Left lung (tissue), 10 donors: ENCODE data around the gene GLIS1. TPM values are rescaled to one million over a fixed set of nuclear protein-coding genes. Genes with fewer than 3 reads are reported as not detected.

Experiments used
- ATAC-seq: fragments of 200-7000 bp; cut with Tn5 transposase; one replicate; pipeline ENCODE4 v1.9.1; 2020; ENCODE audit warnings: moderate library complexity
- DNase-seq, 4 donors: peaks; one replicate each; pipeline ENCODE4 v3.0.0-alpha.2; 2013 to 2020
- H3K27ac ChIP-seq, 2 donors: fragments of 200-600 bp; sonication (generic) in 1 of 2; one replicate each; pipeline versions ENCODE4 v1.5.0 to v1.8.0; 2020 to 2021
- H3K27me3 ChIP-seq, 2 donors: fragments of 200-600 bp; sonication (generic) in 1 of 2; one replicate each; pipeline versions ENCODE4 v1.5.0 to v1.8.0; 2020 to 2021
- H3K36me3 ChIP-seq, 2 donors: fragments of 200-600 bp; sonication (generic) in 1 of 2; one replicate each; pipeline versions ENCODE4 v1.5.0 to v1.8.0; 2020 to 2021
- H3K4me1 ChIP-seq, 2 donors: fragments of 200-600 bp; one replicate each; pipeline ENCODE4 v1.8.0; 2021
- H3K4me3 ChIP-seq, 2 donors: fragments of 200-600 bp; sonication (generic) in 1 of 2; one replicate each; pipeline versions ENCODE4 v1.5.0 to v1.8.0; 2020 to 2021; ENCODE audit warnings: mild to moderate bottlenecking in 1 of 2
- H3K9me3 ChIP-seq, 2 donors: fragments of 200-600 bp; sonication (generic) in 1 of 2; one replicate each; pipeline versions ENCODE4 v1.5.0 to v1.8.0; 2020 to 2021
- CTCF ChIP-seq, 2 donors: fragments of 200-600 bp; sonication (generic) in 1 of 2; IDR thresholded peaks; one replicate each; pipeline versions ENCODE4 v1.5.0 to v1.8.0; 2021; ENCODE audit warnings: antibody characterized with exemption in 2 of 2
- intact Hi-C, 2 donors: fragments of 100-400 bp; cut with DNase I; formaldehyde crosslinking; loops; one replicate each; pipeline versions ENCODE4 v1.11.2 to v1.14.2; 2022
- polyA plus RNA-seq, 6 donors: library from polyadenylated mRNA; unstranded; fragments of 120-200 nt; gene quantifications; one replicate each; pipeline ENCODE4 v1.2.1, GENCODE V29; 2013; ENCODE audit not compliant: insufficient read length in 6 of 6
- total RNA-seq, 2 donors: library from RNA; stranded (reverse); fragmentation: NEBNext Ultra II Directional; extraction: Animal tissue kit (Norgen Biotek cat#: 25700); gene quantifications; one replicate each; pipeline ENCODE4 v1.2.1, GENCODE V29; 2021
- donor health status: DM: no; HTN: yes; CAD: no.
- donor health status: DM: no; HTN: no; CAD: no.

GLIS1 gene
- total and polyA plus RNA-seq, 8 donors = 0.06 to 0.16 (median 0.12) TPM; not detected in 4

DNA sequence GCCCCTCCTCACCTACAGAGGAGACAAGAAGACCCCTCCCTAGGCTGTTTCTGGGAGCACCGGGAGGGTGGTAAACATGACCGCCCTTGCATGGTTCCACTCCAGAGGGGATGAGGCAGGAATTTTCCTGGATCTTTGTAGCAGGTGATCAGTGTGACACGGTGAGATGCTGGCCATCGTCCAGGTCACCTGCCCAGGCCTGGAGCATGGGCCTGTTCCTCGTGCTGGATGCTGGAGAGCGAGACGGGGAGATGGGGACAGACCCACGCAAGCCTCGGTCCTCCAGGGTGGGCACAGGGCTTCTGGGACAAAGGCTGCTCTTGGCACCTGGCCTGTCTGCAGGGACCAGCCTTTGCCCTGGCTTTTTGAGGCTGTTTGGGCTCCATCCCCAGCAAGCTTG is 233.6 kb downstream of the GLIS1 start:
- intact Hi-C loops = no loop called here
- DNase-seq (no peak), ATAC-seq (no peak)
- no peak overlapping the region for H3K4me3 ChIP-seq
- no peaks in the 10 kb centered on the region for H3K36me3 ChIP-seq
- H3K4me1 ChIP-seq = no peaks in the 10 kb centered on the region
- H3K9me3 ChIP-seq = no peaks in the 10 kb centered on the region
- no peak for TF ChIP-seq CTCF (IDR thresholded peaks at IDR 0.05)
- H3K27me3 ChIP-seq = peaks cover 0 to 32% of the 10 kb centered on the region in 2 donors
- no peak overlapping the region for H3K27ac ChIP-seq

GRCh38 chr1:53504901-53505300 is 234.1 kb downstream of the GLIS1 start:
- ATAC-seq = no peak
- DNase-seq = no peak
- Histone ChIP-seq H3K9me3 (no peaks in the 10 kb centered on the region), H3K27ac (no peak overlapping the region), H3K4me3 (no peak overlapping the region), H3K4me1 (no peaks in the 10 kb centered on the region), H3K27me3 (peaks cover 0 to 37% of the 10 kb centered on the region in 2 donors), H3K36me3 (no peaks in the 10 kb centered on the region)
- no peak for TF ChIP-seq CTCF (IDR thresholded peaks at IDR 0.05)
- intact Hi-C loops = no loop called here

DNA sequence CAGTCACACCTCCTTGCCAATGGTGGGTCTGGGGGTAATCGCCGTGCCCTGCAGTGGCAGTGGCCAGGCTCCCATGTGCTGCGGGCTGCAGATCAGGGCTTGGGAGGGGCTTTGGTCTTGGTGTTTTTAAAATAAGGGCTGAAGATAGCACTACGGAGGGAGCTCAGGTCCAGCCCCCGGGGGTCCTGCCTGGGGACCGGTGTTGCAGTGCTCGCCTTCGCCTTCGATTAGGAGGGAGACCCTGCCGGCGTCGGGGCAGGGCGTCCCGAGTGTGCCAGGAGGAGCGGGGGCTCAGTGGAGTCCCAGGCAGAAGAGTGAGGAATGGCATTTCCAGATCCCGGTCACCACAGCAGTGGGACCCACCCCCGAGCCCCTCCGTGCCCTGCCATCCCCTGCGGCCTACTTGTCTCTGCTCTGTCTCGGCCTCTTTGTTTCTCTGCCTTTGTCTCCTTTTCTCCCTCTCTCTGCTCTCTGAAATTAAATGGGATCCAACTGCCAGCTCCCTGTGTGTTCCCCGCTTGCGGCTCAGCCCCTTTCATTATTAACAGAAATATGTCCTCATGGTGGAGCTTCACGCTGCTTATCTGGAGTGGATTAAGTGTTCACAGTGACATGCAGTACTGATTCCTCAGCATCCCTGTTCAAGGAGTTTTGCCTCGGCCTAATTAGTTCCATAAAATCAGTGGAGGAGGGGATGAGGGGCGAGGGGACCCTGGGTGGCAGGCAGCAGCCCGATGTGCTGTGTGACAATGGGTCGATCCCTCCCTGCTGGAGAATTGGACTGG is 235.3 kb downstream of the GLIS1 start:
- TF ChIP-seq CTCF (IDR thresholded peaks at IDR 0.05) = no peak
- Histone ChIP-seq H3K4me1 (no peaks in the 10 kb centered on the region), H3K9me3 (no peaks in the 10 kb centered on the region), H3K27me3 (peaks cover 0 to 39% of the 10 kb centered on the region in 2 donors), H3K4me3 (no peak overlapping the region), H3K27ac (no peak overlapping the region), H3K36me3 (no peaks in the 10 kb centered on the region)
- intact Hi-C loops = no loop called here
- no peak for DNase-seq
- ATAC-seq = no peak

GRCh38 chr1:53502641-53503432 is 236.1 kb downstream of the GLIS1 start:
- Histone ChIP-seq H3K9me3 (no peaks in the 10 kb centered on the region), H3K36me3 (no peaks in the 10 kb centered on the region), H3K4me1 (no peaks in the 10 kb centered on the region), H3K4me3 (no peak overlapping the region), H3K27me3 (peaks cover 0 to 37% of the 10 kb centered on the region in 2 donors), H3K27ac (no peak overlapping the region)
- ATAC-seq = no peak
- intact Hi-C loops = no loop called here
- DNase-seq = no peak
- TF ChIP-seq CTCF (IDR thresholded peaks at IDR 0.05) = no peak
